ENCODE measurements around the gene HEBP1. TPM values are rescaled to one million over a fixed set of nuclear protein-coding genes. Genes with fewer than 3 reads are reported as not detected.

The HEBP1 gene
- total and polyA plus RNA-seq, 2 donors from 2014 or later, result 66.8 to 142 TPM

- H3K27me3 ChIP-seq (ENCODE audit: control insufficient read depth, insufficient read depth, low read length), result no peaks in the 10 kb centered on the region
- DNase-seq (no peak), FAIRE-seq (no peak)
- H3K4me1 ChIP-seq (ENCODE audit: control insufficient read depth in 2 of 3, insufficient read depth in 2 of 3, low read depth in 1 of 3, low read length in 3 of 3), result peaks cover 0 to 23% (median 14%) of the 10 kb centered on the region in 3 donors
- TF ChIP-seq, protein P1, sequence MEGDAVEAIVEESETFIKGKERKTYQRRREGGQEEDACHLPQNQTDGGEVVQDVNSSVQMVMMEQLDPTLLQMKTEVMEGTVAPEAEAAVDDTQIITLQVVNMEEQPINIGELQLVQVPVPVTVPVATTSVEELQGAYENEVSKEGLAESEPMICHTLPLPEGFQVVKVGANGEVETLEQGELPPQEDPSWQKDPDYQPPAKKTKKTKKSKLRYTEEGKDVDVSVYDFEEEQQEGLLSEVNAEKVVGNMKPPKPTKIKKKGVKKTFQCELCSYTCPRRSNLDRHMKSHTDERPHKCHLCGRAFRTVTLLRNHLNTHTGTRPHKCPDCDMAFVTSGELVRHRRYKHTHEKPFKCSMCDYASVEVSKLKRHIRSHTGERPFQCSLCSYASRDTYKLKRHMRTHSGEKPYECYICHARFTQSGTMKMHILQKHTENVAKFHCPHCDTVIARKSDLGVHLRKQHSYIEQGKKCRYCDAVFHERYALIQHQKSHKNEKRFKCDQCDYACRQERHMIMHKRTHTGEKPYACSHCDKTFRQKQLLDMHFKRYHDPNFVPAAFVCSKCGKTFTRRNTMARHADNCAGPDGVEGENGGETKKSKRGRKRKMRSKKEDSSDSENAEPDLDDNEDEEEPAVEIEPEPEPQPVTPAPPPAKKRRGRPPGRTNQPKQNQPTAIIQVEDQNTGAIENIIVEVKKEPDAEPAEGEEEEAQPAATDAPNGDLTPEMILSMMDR (IDR thresholded peaks at IDR 0.05; ENCODE audit: borderline replicate concordance, extremely low read depth, insufficient read depth), result no peak
- intact Hi-C loops (cut with DNase I), result no loop called here
- H3K9ac ChIP-seq (ENCODE audit: low read length in 3 of 3), result peak overlapping the region; percentile 8 to 82 (median 58)
- no peaks in the 10 kb centered on the region for H3K9me3 ChIP-seq (ENCODE audit: control insufficient read depth in 2 of 3, insufficient read depth in 1 of 3, low read length in 3 of 3)
- H3K4me3 ChIP-seq (ENCODE audit: low read length in 3 of 3), result peak overlapping the region; percentile 63 to 75 (median 74)
- peak overlapping the region; percentile 86 to 91 for H3K27ac ChIP-seq (ENCODE audit: low read depth in 2 of 2, low read length in 2 of 2)
- no peaks in the 10 kb centered on the region for H3K36me3 ChIP-seq (ENCODE audit: control insufficient read depth in 2 of 3, insufficient read depth in 3 of 3, low read length in 3 of 3)
Observed at GRCh38 chr12:13000616-13000924, 505 bp upstream of the HEBP1 start.

DNA sequence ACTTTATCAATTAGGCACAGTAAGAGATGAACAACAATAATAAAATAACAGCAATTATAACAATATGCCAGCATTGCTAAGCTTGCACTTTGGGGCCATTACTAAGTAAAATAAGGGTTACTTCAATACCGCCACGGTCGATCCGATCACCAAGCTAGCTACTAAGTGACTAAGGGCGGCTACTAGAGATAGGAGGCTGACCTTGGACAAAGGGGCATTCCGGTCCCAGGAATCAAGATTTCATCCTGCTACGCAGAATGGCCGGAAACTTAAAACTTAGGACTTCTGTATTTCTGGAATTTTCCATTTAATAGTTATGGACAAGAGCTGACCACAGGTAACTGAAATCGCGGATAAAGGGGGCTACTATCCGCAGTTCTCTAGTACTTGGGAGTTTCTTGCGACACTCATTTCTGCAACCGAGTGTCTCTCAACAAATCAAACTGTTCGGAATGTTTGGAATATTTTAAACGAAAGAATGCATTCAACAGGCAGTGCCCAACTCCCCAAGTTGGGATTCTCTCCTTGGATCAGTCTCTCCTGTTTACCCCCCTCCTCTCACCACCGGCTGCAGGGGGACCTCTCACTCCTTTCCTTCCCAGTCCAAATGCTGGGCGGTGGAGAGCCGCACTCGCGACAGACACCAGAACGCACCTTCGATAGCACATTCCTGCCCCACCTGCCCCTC, 650 bp downstream of the HEBP1 start:
- H3K36me3 ChIP-seq (ENCODE audit: control insufficient read depth in 2 of 3, insufficient read depth in 3 of 3, low read length in 3 of 3), result no peaks in the 10 kb centered on the region
- intact Hi-C loops (cut with DNase I), result no loop called here
- peak overlapping the region; percentile 48 to 95 (median 89) for H3K9ac ChIP-seq (ENCODE audit: low read length in 3 of 3)
- peak overlapping the region; percentile 72 to 90 (median 89) for H3K4me3 ChIP-seq (ENCODE audit: low read length in 3 of 3)
- no peak for FAIRE-seq
- H3K27ac ChIP-seq (ENCODE audit: low read depth in 2 of 2, low read length in 2 of 2), result peak overlapping the region; percentile 83 to 84
- no peaks in the 10 kb centered on the region for H3K27me3 ChIP-seq (ENCODE audit: control insufficient read depth, insufficient read depth, low read length)
- no peaks in the 10 kb centered on the region for H3K9me3 ChIP-seq (ENCODE audit: control insufficient read depth in 2 of 3, insufficient read depth in 1 of 3, low read length in 3 of 3)
- peaks cover 0 to 26% (median 14%) of the 10 kb centered on the region in 3 donors for H3K4me1 ChIP-seq (ENCODE audit: control insufficient read depth in 2 of 3, insufficient read depth in 2 of 3, low read depth in 1 of 3, low read length in 3 of 3)
- TF ChIP-seq, protein P1 (IDR thresholded peaks at IDR 0.05; ENCODE audit: borderline replicate concordance, extremely low read depth, insufficient read depth), result no peak
- DNase-seq, result peak in 1 of 5 donors; percentile 47

- FAIRE-seq (no peak), DNase-seq (no peak)
- Histone ChIP-seq H3K4me3 (ENCODE audit: low read length in 3 of 3) (peak overlapping the region in 2 of 3 donors; percentile 11 to 89), H3K27ac (ENCODE audit: low read depth in 2 of 2, low read length in 2 of 2) (no peak overlapping the region), H3K27me3 (ENCODE audit: control insufficient read depth, insufficient read depth, low read length) (no peaks in the 10 kb centered on the region), H3K4me1 (ENCODE audit: control insufficient read depth in 2 of 3, insufficient read depth in 2 of 3, low read depth in 1 of 3, low read length in 3 of 3) (peaks cover 0 to 27% (median 14%) of the 10 kb centered on the region in 3 donors), H3K9ac (ENCODE audit: low read length in 3 of 3) (peak overlapping the region in 1 of 3 donors; percentile 38), H3K36me3 (ENCODE audit: control insufficient read depth in 2 of 3, insufficient read depth in 3 of 3, low read length in 3 of 3) (no peaks in the 10 kb centered on the region), H3K9me3 (ENCODE audit: control insufficient read depth in 2 of 3, insufficient read depth in 1 of 3, low read length in 3 of 3) (no peaks in the 10 kb centered on the region)
- TF ChIP-seq, protein P1 (IDR thresholded peaks at IDR 0.05; ENCODE audit: borderline replicate concordance, extremely low read depth, insufficient read depth), result no peak
- intact Hi-C loops (cut with DNase I), result no loop called here
Observed at GRCh38 chr12:12998248-12998647, 1.8 kb downstream of the HEBP1 start.
